HS-5 (cell line): ENCODE measurements around the gene PTGER3.
A peak's percentile ranks its signal among the peaks of the same experiment; 100 is the strongest.

ENCODE experiments used
- DNase-seq: peaks from one replicate; pipeline ENCODE4 v3.0.0-alpha.2; 2012; ENCODE audit warnings: low read depth

Gene PTGER3

DNA sequence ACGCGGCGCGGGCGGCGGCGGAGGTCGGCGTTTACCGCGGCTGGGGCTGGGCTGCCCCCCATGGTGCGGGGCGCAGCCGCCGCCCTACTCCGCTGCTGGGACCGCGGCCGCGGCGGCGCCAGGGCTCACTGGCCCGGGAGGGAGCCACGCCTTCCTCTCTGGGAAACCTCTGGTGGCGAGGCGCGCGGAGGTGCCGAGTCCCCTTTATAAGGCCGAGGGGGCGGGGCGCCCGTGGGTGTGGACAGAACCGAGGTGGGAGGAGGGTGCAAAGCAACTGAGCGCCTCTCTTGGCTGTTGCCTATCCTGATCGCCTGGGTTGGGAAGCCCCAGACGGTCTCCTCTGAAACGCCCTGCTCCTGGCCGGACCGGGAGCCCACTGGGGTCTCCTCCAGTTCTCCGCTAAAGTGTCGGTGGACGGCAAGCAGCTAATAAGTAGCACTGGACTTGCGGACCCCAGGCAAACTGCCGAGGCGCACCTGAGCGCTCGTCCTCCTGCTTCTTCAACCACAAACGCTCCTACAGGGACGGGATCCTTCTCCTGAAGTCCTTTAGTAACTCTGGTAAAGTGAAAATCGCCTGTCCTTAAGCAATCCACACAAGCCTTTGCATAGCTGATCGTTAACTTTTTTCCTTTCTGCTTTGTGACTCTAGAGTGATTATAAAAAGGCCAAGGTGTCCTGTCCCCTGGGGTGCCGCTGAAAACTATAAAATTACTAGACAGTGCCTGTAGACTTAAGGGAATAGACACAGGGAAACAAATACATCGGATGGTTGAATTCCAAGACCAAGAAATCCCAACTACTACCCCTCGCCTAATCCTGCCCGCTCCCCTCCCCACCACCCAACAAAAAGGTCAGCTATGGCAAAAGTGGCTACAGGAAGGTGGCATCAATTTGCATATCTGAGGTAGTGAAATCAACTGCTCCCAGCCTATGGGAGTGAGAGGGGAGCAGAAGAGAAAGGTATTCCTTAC, at the start of gene PTGER3:
Gene PTGER3, minus strand, starts transcription at position 182 of the 973 bp plus-strand sequence. CDS start 239 bp downstream, outside the sequence.
- DNase-seq, result no peak

GRCh38 chr1:71094913-71095312, 47.3 kb upstream of the PTGER3 start:
- no peak for DNase-seq

GRCh38 chr1:71093938-71094337, 46.3 kb upstream of the PTGER3 start:
- no peak for DNase-seq

DNA sequence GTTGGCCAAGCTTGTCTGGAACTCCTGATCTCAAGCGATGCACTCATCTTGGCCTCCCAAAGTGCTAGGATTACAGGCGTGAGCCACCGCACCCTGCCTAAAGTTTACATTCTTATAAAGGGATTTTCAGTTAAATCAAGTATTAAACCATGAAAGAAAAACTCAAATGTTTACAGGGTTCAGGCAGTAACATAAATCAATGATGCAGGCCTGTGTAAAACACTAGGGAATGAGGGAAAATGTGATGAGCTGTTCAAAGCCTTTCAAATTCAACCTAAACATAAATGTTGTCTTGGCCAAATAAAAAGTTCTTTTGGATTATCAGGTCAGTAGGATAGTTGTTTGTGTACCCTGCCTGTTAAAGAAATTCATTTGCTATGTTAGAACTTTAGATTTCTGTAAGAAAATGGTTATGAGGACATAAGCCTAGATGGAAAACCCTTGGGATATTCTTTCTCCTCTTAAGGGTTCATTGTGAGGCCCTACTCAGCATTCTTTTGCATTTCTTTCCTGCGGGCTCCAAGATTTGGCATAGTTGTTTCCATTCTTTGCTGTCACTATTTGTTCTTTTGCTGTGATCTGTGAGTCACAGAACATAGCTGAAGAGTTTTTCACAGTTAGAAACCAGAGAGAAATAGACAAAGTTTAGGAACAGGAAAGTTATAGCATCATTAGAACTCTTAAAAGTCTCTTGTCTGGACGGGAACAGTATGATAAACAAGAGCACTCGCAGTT, 42.1 kb upstream of the PTGER3 start:
- no peak for DNase-seq

DNA sequence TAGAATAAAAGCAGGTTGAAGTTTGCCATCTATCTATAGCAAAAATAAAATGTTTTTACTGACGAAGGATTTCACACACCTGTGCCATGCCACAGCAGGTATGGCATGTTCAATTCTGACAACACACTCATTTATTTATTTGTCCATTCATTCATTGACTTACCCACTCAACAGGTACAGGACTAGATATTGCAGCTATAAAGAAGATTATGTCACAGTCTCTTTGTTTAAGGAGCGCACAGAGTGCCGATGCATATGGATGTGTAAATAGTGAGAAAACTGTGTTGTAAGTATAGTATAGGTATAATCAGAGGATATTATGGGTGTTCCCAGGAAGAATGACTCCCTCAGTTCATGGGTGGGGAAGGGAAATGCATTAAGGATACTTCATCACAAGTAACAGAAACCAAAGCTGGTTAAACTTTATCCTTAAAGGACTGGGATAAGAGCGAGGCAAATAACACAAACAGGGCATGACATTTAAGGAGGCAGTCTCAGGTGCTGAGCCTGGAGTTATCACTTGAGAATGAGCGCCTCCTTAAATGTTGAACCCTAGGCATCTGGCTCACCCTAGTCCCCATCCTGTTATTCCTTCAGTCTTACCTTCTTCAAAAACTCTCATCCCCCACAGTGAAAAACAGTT, 41.1 kb upstream of the PTGER3 start:
- no peak for DNase-seq

DNA sequence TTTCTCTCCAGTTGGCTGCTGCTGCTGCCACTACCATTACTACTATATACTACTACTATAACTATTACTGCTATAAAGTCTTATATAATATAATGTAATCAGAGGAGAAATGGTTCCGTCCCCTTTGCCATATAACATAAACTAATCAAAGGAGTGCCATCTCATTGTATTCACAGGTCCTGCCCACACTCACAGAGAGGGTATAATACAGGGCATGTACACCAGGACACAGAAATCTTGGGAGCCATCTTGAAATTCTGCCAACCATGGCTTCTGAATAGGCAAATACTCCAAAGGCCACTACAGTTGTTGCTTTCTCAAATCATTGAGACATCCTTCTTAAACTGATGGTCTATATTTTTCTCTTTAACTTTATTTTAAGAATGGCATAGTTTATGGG, 40.1 kb upstream of the PTGER3 start:
- DNase-seq, result no peak

DNA sequence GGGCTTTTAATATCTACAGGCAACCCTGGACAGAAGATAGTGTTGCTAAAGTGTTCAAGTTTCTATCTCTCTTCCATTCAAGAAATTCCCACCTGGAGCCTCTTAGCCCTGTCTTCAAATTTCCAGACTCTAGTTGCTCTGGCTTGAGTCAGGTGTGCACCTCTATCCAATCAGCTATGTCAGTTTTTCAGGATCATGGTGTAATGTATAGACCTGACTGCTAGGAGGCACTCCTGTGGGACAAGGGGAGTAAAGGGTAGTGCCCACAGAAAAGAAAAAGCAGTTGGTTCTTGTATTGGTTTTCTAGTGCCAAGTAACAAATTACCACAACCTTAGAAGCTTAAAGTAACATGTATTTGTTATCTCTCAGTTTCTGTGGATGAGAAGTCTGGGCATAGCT, 39.4 kb upstream of the PTGER3 start:
- DNase-seq, result no peak

- DNase-seq, result peak; percentile 47
Observed at GRCh38 chr1:71086331-71086730, 38.7 kb upstream of the PTGER3 start.

DNA sequence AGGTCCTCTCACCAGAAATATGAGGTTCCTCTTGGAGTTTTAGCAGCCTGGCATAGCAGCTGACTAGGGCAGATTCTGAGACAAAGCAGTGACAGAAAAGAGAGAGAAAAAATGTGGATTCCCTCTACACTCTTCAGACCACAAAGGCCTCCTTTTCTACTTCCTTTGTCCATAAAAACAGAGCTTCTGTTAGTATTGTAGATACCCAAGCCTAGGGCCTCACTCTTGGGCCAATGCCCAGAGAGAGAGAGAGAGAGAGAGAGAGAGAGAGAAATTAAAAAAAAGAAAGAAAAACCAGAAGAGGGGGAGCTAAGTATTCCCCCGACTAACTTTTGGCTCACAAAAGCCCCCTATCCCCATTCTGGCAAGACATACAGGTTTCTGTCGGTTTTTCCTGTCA, 35.7 kb upstream of the PTGER3 start:
- DNase-seq, result no peak

DNA sequence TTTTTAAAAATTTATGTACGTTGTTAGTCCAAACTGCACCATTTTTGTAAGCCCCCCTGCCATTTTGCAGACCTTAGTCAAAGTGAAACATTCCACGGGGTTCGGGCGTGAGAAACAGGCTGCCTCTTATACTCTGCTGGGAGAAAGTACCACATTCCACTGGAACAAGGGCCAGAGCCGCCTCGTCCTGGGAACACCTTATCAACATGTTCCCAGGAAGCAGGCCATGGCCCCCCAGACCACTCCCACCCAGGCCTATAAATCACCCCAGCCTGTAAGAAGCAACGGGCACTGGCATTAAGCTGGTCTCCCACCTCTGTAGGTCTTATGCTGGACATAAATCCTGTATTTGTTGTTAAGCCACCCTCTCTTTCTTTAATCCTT, 34.1 kb upstream of the PTGER3 start:
- DNase-seq, result no peak

DNA sequence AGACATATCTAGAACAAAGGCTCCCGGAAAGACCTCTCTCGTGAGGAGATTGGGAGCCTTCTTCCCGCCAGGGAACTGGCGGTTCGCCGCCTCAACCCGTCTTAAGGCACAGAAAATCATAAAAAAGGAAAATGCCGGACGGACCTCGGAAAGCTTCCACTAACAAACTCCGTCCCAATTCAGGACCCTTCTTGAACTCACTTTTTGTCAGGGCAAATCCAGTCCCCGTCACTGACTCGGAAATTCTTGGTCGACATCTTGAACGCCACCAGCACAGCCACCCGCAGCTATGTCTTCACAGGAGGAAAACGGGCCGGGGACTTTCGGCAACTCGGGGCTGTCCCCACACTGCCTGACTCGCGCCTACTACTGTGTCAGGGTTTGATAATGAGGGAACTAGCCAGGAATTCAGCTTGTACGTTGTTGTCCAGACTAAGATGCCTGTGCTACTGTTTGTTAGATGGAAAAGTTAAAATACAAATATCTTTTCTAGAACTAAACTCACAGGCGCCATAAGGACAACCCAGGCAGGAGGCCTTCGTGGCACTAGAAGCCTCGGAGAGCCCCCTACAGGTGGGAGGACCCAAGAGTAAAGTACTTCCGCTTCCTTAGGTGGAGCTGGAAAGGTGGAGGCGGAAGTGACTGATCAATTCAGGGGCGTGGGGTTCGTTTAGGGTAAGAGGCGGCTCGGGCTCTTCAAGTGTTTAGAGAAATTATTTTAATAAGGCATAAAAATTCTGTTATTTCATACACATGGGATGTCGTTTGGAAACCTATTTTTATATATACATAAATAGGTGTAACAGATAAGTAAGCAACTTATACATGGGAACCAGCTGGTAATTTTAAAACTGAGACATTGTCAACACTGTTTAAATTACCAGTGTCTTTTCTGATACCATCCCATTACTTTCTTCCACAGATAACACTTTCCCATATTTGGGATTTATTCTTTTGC, 33.4 kb upstream of the PTGER3 start, which contains the start of gene ZRANB2:
Gene ZRANB2, minus strand, starts transcription at position 297 of the 958 bp plus-strand sequence. Its CDS starts 40 bp downstream, at position 257.
- DNase-seq, result peak; percentile 91

DNA sequence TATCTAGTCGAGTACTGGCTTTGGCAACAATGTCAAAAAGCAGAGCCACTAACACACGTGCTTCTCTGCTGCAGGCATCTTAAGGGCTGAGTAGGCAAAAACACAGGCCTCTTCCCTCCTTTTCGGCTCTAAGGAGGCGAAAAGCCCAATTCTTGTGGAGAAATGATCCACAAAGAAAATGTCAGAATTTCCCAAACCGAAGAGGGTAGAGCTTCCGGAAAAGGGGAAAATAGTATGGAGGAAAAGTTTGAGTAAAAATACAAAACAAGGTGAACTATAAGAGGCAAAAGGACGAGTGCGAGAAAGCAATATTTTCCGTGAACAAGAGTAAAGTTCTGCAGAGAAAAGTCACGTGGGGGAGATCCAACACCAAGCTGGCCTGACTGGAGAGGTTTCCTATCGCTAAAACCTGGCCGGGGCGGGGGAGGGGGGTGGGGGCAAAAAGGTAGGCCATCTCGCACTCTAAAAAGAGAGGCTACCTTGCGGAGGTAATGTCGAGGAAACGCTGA, 32.7 kb upstream of the PTGER3 start:
- DNase-seq, result no peak

DNA sequence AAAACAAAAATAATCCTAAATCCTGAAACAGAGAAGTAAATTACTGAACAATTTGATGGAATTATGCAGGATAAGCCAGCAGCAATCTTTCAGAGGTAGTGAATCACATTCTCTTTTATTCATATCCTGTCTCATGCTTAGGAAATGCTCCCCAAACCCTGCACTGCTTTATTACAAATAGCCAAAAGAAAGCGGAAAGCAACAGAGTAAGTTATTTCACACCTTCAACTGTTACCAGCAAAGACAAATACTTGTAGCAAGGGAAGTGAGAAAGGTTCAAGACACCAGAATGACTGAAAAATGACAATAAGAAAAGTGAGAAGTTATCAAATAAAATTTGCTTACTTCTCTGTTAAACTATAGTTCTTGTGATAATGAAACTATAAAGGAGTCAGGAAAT, 27.1 kb upstream of the PTGER3 start:
- DNase-seq, result no peak

DNA sequence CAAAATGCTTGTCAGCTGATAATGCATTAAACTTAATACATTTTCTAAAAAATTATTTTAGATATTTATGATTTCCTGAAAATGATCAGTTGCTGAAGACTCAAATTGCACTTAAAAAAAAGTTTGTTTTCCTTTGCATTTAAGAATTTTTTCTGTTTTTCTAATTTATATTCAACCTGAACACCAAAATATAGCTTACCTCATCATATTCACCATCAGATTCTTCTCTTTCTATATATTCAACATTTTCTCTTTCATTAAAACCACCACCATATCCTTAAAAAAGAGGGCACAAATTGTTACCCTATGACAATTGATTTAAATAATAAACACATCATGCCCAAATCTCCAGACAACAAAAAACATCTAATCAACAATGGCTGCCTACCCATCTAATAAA, 24.7 kb upstream of the PTGER3 start:
- no peak for DNase-seq

- DNase-seq, result no peak
Observed at GRCh38 chr1:71071720-71072119, 24.1 kb upstream of the PTGER3 start.

GRCh38 chr1:71068325-71069240, 21.0 kb upstream of the PTGER3 start:
- no peak for DNase-seq

DNA sequence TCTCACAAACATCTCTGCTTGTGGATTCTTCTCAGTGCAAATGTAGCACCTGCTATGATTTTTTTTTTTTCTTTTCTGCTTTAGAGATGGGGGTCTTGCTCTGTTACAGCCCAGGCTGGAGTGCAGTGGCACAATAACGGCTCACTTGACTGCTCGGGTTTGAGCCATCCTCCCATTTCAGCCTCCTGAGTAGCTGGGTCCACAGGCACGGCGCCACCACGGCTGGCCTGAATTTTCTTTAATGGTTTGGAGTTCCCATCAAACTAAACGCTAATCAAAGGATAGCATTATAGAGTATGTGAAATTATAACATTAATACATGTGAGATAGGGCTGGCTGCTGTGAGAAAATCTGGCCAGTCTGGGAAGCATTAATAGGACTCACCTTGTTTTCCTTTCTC, 7.2 kb upstream of the PTGER3 start:
- no peak for DNase-seq

GRCh38 chr1:71054281-71054731, 6.7 kb upstream of the PTGER3 start:
- DNase-seq, result no peak

- no peak for DNase-seq
Observed at GRCh38 chr1:71053758-71054157, 6.1 kb upstream of the PTGER3 start.

GRCh38 chr1:71053146-71053545, 5.5 kb upstream of the PTGER3 start:
- no peak for DNase-seq
